Measurements from ENCODE around the gene TRIO.

DNA sequence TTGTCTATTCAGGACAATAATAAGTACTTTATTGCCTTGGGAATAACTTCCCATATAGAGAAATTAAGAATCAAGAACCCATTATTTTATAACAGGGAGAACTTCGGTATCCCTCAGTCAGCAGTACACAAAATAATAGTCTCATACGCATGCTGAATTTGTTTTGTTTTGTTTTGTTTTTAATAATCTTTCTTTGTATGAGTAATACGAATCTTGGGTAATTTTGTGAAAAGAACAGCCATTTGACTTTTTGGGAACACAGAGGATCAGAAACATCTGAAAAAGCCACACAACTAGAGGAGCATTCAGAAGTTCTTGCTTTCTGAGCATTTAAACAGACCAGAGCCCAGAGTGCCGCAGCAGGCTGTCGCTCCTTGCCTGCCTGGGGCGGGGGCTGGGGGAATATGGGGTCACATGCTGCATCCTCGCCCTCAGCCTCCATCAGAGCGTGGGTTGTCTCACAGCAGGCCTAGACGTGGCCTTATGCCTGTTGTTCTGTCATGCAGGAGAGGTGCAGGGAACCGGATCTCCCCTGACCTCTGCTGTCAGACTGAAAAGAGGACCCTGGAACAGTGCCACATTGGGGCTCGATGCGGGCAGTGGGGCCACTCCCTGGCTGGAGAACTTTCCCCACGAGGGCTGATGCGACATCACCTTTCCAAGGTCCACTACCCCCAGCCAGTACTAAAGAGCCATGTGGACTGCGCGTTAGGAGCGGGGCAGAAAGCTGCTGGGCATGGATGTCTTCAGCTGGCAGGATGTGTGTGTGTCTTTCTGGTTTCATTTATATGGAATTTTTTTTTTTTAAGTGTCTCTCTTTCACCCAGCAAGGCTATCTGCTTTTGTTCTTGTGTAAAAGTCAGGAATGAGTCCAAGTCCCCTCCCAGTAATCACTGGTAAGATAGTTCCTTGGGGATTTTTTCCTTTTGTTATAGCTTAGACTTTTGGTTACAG is 305.1 kb downstream of the TRIO start:
- TF ChIP-seq EZH2phosphoT487 (IDR thresholded peaks at IDR 0.05; ENCODE audit: borderline replicate concordance, low read length) = no peak
- TF ChIP-seq, protein P1, sequence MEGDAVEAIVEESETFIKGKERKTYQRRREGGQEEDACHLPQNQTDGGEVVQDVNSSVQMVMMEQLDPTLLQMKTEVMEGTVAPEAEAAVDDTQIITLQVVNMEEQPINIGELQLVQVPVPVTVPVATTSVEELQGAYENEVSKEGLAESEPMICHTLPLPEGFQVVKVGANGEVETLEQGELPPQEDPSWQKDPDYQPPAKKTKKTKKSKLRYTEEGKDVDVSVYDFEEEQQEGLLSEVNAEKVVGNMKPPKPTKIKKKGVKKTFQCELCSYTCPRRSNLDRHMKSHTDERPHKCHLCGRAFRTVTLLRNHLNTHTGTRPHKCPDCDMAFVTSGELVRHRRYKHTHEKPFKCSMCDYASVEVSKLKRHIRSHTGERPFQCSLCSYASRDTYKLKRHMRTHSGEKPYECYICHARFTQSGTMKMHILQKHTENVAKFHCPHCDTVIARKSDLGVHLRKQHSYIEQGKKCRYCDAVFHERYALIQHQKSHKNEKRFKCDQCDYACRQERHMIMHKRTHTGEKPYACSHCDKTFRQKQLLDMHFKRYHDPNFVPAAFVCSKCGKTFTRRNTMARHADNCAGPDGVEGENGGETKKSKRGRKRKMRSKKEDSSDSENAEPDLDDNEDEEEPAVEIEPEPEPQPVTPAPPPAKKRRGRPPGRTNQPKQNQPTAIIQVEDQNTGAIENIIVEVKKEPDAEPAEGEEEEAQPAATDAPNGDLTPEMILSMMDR (IDR thresholded peaks at IDR 0.05; ENCODE audit: low read depth, low read length, poor library complexity, severe bottlenecking) = no peak
